ENCODE measurements around the gene WWTR1.

WWTR1 gene

GRCh38 chr3:149657926-149658743, at the start of gene WWTR1:
Gene WWTR1 (minus strand): TSS chr3:149658025. CDS start chr3:149657306, 719 bp downstream.
- peak; percentile 77 for DNase-seq (ENCODE audit: low read depth, low spot score)

GRCh38 chr3:149706905-149707304, 49.1 kb upstream of the WWTR1 start:
- DNase-seq (ENCODE audit: low read depth, low spot score), result no peak

GRCh38 chr3:149705416-149705815, 47.6 kb upstream of the WWTR1 start:
- DNase-seq (ENCODE audit: low read depth, low spot score), result no peak

- no peak for DNase-seq (ENCODE audit: low read depth, low spot score)
Measured at GRCh38 chr3:149703466-149703865, 45.6 kb upstream of the WWTR1 start.

- no peak for DNase-seq (ENCODE audit: low read depth, low spot score)
Measured at GRCh38 chr3:149702691-149703441, 45.0 kb upstream of the WWTR1 start.

GRCh38 chr3:149701977-149702350, 44.1 kb upstream of the WWTR1 start:
- DNase-seq (ENCODE audit: low read depth, low spot score), result no peak

- no peak for DNase-seq (ENCODE audit: low read depth, low spot score)
Measured at GRCh38 chr3:149701206-149701976, 43.6 kb upstream of the WWTR1 start.

- no peak for DNase-seq (ENCODE audit: low read depth, low spot score)
Measured at GRCh38 chr3:149688122-149688757, 30.4 kb upstream of the WWTR1 start.

GRCh38 chr3:149686996-149687395, 29.2 kb upstream of the WWTR1 start:
- no peak for DNase-seq (ENCODE audit: low read depth, low spot score)

GRCh38 chr3:149678351-149678950, 20.6 kb upstream of the WWTR1 start:
- no peak for DNase-seq (ENCODE audit: low read depth, low spot score)

GRCh38 chr3:149673393-149673792, 15.6 kb upstream of the WWTR1 start:
- no peak for DNase-seq (ENCODE audit: low read depth, low spot score)

GRCh38 chr3:149670742-149671492, 13.1 kb upstream of the WWTR1 start:
- DNase-seq (ENCODE audit: low read depth, low spot score), result no peak

GRCh38 chr3:149667576-149667975, 9.8 kb upstream of the WWTR1 start:
- DNase-seq (ENCODE audit: low read depth, low spot score), result no peak

- DNase-seq (ENCODE audit: low read depth, low spot score), result no peak
Measured at GRCh38 chr3:149663966-149664365, 6.1 kb upstream of the WWTR1 start.

- DNase-seq (ENCODE audit: low read depth, low spot score), result no peak
Measured at GRCh38 chr3:149662240-149662887, 4.5 kb upstream of the WWTR1 start.

GRCh38 chr3:149660462-149660861, 2.6 kb upstream of the WWTR1 start:
- DNase-seq (ENCODE audit: low read depth, low spot score), result no peak

- no peak for DNase-seq (ENCODE audit: low read depth, low spot score)
Measured at GRCh38 chr3:149658744-149659497, 1.1 kb upstream of the WWTR1 start.

- DNase-seq (ENCODE audit: low read depth, low spot score), result no peak
Measured at GRCh38 chr3:149657321-149657925, 402 bp downstream of the WWTR1 start.

Measured in brain pericyte (primary cell).